Measurements from ENCODE around the gene UFC1. TPM values are rescaled to one million over a fixed set of nuclear protein-coding genes. Genes with fewer than 3 reads are reported as not detected.

The UFC1 gene
- total and polyA plus RNA-seq, 7 donors: 56.6 to 141 (median 76.2) TPM

DNA sequence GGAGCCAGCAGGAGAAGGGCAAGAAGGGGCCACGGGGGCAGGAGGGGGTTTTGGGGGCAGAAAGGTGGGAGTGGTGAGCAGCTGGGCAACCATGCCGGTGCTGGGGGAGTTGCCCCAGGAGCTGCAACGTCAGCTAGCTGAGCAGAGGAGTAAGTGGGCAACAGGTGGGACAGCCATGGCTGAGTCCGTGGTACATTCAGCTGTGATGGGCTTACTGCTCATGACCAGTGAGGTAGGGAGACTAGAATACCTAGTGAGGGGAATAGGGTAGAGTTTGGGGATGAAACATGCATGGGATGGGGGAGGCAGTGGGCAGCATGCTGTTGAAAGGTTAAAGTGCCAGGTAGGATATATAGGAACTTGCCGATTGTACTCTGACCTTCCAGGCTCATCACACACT is 7.9 kb downstream of the UFC1 start:
- ATAC-seq: no peak
- intact Hi-C loops (cut with DNase I): no loop called here
- Histone ChIP-seq H3K36me3 (ENCODE audit: insufficient read depth in 1 of 2, low read depth in 1 of 2) (peaks cover 0 to 58% of the 10 kb centered on the region in 2 donors), H3K4me3 (no peak overlapping the region), H3K27me3 (ENCODE audit: insufficient read depth in 3 of 3, low read length in 2 of 3) (no peaks in the 10 kb centered on the region), H3K27ac (no peak overlapping the region), H3K4me1 (peaks cover 22% of the 10 kb centered on the region), H3K9me3 (no peaks in the 10 kb centered on the region)
- TF ChIP-seq, protein P1, sequence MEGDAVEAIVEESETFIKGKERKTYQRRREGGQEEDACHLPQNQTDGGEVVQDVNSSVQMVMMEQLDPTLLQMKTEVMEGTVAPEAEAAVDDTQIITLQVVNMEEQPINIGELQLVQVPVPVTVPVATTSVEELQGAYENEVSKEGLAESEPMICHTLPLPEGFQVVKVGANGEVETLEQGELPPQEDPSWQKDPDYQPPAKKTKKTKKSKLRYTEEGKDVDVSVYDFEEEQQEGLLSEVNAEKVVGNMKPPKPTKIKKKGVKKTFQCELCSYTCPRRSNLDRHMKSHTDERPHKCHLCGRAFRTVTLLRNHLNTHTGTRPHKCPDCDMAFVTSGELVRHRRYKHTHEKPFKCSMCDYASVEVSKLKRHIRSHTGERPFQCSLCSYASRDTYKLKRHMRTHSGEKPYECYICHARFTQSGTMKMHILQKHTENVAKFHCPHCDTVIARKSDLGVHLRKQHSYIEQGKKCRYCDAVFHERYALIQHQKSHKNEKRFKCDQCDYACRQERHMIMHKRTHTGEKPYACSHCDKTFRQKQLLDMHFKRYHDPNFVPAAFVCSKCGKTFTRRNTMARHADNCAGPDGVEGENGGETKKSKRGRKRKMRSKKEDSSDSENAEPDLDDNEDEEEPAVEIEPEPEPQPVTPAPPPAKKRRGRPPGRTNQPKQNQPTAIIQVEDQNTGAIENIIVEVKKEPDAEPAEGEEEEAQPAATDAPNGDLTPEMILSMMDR (IDR thresholded peaks at IDR 0.05): no peak
- WGBS, 3 donors: 64 to 85% (median 77%) methylated on average over 5 of the region's 5 CpGs
- no peak for DNase-seq

DNA sequence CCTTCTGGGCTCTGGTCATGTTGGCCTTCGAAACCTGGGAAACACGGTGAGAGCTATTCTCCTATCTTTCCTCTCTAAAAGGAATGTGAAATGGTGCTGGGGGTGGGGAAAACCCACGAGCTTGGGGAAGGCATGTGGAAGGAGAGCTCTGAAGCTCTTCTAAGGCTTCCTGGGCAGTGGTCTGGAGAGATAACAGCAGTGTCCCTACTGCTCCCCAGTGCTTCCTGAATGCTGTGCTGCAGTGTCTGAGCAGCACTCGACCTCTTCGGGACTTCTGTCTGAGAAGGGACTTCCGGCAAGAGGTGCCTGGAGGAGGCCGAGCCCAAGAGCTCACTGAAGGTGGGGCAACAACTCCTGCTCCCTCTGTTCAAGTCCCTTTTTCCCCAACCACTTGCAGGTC is 8.3 kb downstream of the UFC1 start:
- Histone ChIP-seq H3K9me3 (no peaks in the 10 kb centered on the region), H3K36me3 (ENCODE audit: insufficient read depth in 1 of 2, low read depth in 1 of 2) (peaks cover 0 to 54% of the 10 kb centered on the region in 2 donors), H3K4me3 (no peak overlapping the region), H3K27me3 (ENCODE audit: insufficient read depth in 3 of 3, low read length in 2 of 3) (no peaks in the 10 kb centered on the region), H3K4me1 (peaks cover 23% of the 10 kb centered on the region), H3K27ac (no peak overlapping the region)
- 77 to 82% (median 79%) methylated on average over 7 of the region's 7 CpGs for WGBS, 3 donors
- intact Hi-C loops (cut with DNase I): no loop called here
- DNase-seq (no peak), ATAC-seq (no peak)
- TF ChIP-seq, protein P1 (IDR thresholded peaks at IDR 0.05): no peak

DNA sequence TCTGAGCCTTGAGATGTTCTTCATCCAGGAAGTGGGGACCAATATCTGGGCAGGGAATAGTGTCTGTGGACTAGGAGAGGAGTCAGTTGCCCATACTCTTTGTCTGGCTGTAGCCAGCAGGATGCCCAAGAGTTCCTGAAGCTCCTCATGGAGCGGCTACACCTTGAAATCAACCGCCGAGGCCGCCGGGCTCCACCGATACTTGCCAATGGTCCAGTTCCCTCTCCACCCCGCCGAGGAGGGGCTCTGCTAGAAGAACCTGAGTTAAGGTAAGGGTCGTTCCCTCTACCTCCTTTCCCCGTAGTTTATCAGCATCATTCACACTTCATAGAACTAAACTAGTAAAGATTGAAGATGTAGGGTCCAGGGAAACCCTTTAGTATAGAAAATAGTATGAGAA is 9.0 kb downstream of the UFC1 start:
- intact Hi-C loops (cut with DNase I): no loop called here
- no peak overlapping the region for H3K27ac ChIP-seq
- H3K4me3 ChIP-seq: no peak overlapping the region
- TF ChIP-seq, protein P1 (IDR thresholded peaks at IDR 0.05): no peak
- no peak for DNase-seq
- H3K27me3 ChIP-seq (ENCODE audit: insufficient read depth in 3 of 3, low read length in 2 of 3): no peaks in the 10 kb centered on the region
- peaks cover 0 to 49% of the 10 kb centered on the region in 2 donors for H3K36me3 ChIP-seq (ENCODE audit: insufficient read depth in 1 of 2, low read depth in 1 of 2)
- 91 to 93% (median 91%) methylated on average over 10 of the region's 10 CpGs for WGBS, 3 donors
- no peaks in the 10 kb centered on the region for H3K9me3 ChIP-seq
- H3K4me1 ChIP-seq: peaks cover 31% of the 10 kb centered on the region
- ATAC-seq: no peak

DNA sequence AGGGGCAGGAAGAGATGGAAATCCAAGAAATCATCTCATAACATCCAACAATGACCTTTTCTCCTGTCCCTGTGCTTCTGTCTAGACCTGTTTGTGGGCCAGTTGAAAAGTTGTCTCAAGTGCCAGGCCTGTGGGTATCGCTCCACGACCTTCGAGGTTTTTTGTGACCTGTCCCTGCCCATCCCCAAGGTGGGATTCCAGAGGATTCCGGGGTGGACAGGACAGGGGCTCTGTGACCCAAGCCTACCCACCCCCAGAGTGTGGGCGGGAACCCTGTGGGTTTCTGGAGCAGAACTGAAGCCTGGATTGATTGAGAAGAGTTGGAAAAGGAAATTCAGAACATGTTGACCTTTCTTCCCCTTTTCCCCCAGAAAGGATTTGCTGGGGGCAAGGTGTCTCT is 10.0 kb downstream of the UFC1 start:
- peaks cover 0 to 57% of the 10 kb centered on the region in 2 donors for H3K36me3 ChIP-seq (ENCODE audit: insufficient read depth in 1 of 2, low read depth in 1 of 2)
- DNase-seq: no peak

More for the DNA sequence above, 10.0 kb downstream of the UFC1 start:
- H3K27ac ChIP-seq: no peak overlapping the region
- no peak for ATAC-seq
- H3K4me3 ChIP-seq: no peak overlapping the region
- 88 to 91% (median 90%) methylated on average over 5 of the region's 5 CpGs for WGBS, 3 donors
- H3K27me3 ChIP-seq (ENCODE audit: insufficient read depth in 3 of 3, low read length in 2 of 3): no peaks in the 10 kb centered on the region
- peaks cover 32% of the 10 kb centered on the region for H3K4me1 ChIP-seq
- intact Hi-C loops (cut with DNase I): no loop called here
- no peaks in the 10 kb centered on the region for H3K9me3 ChIP-seq
- TF ChIP-seq, protein P1 (IDR thresholded peaks at IDR 0.05): no peak
